Measurements from ENCODE around the gene DUOX2. TPM values are rescaled to one million over a fixed set of nuclear protein-coding genes. Genes with fewer than 3 reads are reported as not detected.

Gene DUOX2
- total RNA-seq, 4 donors from 2014 or later, result 0.13 to 0.65 (median 0.47) TPM; not detected in 1

DNA sequence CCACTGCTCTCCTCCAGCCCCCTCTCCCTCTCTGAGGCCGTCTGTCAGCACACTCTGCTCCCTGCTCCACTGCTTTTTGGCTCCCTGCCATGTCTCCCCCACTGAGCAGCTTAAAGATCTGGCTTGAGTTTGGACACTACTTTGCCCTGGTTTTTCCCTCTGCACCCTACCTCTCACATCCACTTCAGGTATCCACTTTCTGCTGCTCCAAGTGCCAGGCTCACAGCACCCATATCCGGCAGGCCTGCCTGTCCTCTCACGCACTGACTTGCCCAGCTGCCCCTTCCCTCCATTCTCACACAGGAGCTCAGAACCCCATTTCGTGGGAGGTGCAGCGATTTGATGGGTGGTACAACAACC is 19.6 kb upstream of the DUOX2 start:
- no peak for TF ChIP-seq CTCF (IDR thresholded peaks at IDR 0.05)
- DNase-seq (ENCODE audit: low spot score) (no peak), ATAC-seq (ENCODE audit: low FRiP score) (no peak)

GRCh38 chr15:45132844-45133560 is 19.0 kb upstream of the DUOX2 start:
- DNase-seq (ENCODE audit: low spot score) (no peak), ATAC-seq (ENCODE audit: low FRiP score) (no peak)
- no peak for TF ChIP-seq CTCF (IDR thresholded peaks at IDR 0.05)

DNA sequence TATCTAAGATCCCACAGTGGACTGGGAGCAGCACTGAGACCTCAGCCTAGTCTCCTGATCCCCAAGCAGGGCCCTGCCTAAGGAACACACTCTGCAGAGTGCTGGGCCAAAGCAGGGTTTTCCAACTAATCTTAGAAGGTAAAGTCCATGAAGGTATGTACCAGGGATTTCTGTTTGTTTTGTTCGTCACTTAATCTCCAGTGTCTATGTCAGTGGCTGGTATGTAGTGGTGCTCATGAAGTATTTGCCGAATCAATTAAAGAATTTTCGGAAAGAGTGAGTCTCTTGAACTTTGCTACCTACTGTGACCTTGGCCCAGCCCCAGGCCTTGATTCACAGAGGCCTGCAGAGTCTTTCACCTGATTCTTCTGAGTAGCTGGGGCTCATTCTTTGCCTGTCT is 17.5 kb upstream of the DUOX2 start:
- ATAC-seq (ENCODE audit: low FRiP score) (no peak), DNase-seq (ENCODE audit: low spot score) (no peak)
- TF ChIP-seq CTCF (IDR thresholded peaks at IDR 0.05), result no peak

DNA sequence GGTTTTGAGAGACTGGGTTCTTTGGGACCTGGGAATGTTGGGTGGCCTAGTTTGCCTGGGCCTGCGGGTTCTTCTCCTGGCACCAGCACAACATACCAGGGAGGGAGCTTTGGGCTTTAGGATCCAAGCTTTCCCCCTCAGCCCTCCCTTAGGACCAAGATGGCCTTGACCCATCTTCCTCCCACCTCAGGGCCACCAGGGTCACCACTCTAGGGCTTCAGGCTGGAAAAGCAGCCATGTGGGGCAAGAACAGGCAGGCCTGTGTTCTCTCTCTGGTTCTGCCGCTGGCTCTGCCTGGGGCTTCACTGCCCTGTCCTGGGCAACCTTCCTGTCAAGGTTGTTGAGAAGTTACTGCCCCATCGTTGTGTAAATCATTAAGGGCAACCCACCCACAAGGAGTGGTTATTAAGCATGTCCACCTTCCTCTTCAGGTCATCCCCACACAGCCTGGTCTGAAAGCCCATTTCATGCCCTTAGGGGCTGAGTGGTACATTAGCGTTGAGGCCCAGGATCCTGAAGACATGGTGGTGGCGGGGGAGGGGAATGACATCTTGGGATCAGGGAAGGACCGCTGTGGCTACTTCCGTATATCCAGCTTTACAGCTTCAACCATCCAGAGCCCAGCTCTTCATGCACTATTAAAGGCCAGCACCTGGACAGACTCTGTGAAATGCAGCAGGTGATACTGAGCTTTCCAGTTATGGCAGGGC is 16.5 kb upstream of the DUOX2 start:
- ATAC-seq (ENCODE audit: low FRiP score), result no peak
- DNase-seq (ENCODE audit: low spot score), result no peak
- no peak for TF ChIP-seq CTCF (IDR thresholded peaks at IDR 0.05)

GRCh38 chr15:45129651-45130129 is 15.7 kb upstream of the DUOX2 start, which contains the start of the genes DUOX1 and DUOXA1:
TSS of gene DUOX1 (plus strand) at chr15:45129994. CDS start at chr15:45131967, 1,973 bp downstream.
TSS of gene DUOXA1 (minus strand) at chr15:45129879. CDS start at chr15:45123014, 6,865 bp downstream.
- no peak for TF ChIP-seq CTCF (IDR thresholded peaks at IDR 0.05)
- ATAC-seq (ENCODE audit: low FRiP score) (peak; percentile 50), DNase-seq (ENCODE audit: low spot score) (no peak)

DNA sequence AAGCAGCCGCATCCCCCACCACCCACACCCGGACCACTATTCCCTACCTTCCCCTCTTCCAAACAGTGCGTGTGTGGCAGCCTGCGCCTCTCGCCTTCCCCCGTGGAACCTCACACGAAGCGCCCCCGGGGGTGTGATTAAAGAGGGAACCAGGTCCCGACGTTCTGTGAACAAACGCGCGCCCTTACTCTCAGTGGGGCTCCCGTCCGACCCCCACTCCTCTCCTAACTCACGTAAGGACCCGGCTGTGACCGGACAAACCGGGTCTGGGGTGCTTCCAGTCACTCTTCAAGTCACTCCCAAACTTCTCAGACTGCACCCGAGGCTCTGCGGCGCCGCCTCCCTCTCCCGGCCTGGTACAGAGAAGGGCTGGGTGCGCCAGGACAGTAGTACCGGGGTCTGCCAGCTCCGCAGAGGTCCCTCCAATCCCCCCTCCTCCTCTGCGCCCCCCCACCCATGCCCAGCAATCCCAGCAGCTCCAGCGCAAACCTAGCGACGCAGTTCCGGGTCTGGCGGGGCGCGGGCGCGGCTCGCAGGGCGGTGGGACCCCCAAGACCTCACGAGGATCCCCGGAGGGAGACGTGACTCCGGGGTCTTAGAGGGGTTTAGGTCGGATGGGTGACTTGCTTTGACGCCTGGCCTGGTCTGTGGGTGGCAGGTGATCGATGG is 15.1 kb upstream of the DUOX2 start:
- TF ChIP-seq CTCF (IDR thresholded peaks at IDR 0.05), result no peak
- ATAC-seq (ENCODE audit: low FRiP score), result peak; percentile 22

More for the DNA sequence above, 15.1 kb upstream of the DUOX2 start:
- no peak for DNase-seq (ENCODE audit: low spot score)
